Stimulated activated CD4-positive, alpha-beta T cell treated with anti-CD3 and anti-CD28 coated beads, TNF-alpha, amount 100 ng/mL, for 48 hours (primary cell): ENCODE results near the gene ADCY1.

Source experiments
- DNase-seq, 3 donors: peaks; one replicate each; pipeline ENCODE4 v3.0.0-alpha.2; 2020; ENCODE audit warnings: low read depth in 3 of 3

The ADCY1 gene

GRCh38 chr7:45625067-45625466 is 50.9 kb downstream of the ADCY1 start:
- no peak for DNase-seq

GRCh38 chr7:45625714-45626440 is 51.7 kb downstream of the ADCY1 start:
- DNase-seq = no peak

GRCh38 chr7:45626441-45627430 is 52.6 kb downstream of the ADCY1 start:
- no peak for DNase-seq

GRCh38 chr7:45627691-45628456 is 53.7 kb downstream of the ADCY1 start:
- DNase-seq = no peak

- DNase-seq = no peak
These were observed 57.4 kb downstream of the ADCY1 start for GRCh38 chr7:45631569-45631968.

GRCh38 chr7:45636733-45637132 is 62.6 kb downstream of the ADCY1 start:
- DNase-seq = no peak

GRCh38 chr7:45638916-45639315 is 64.7 kb downstream of the ADCY1 start:
- DNase-seq = no peak

- DNase-seq = no peak
These were observed 67.9 kb downstream of the ADCY1 start for GRCh38 chr7:45642044-45642443.

- DNase-seq = no peak
These were observed 69.5 kb downstream of the ADCY1 start for GRCh38 chr7:45643630-45644029.

GRCh38 chr7:45644237-45644636 is 70.1 kb downstream of the ADCY1 start:
- no peak for DNase-seq

GRCh38 chr7:45645141-45645969 is 71.2 kb downstream of the ADCY1 start:
- DNase-seq = no peak

- DNase-seq = no peak
These were observed 72.1 kb downstream of the ADCY1 start for GRCh38 chr7:45646207-45646821.

- no peak for DNase-seq
These were observed 73.0 kb downstream of the ADCY1 start for GRCh38 chr7:45646996-45647825.

GRCh38 chr7:45647967-45648670 is 74.0 kb downstream of the ADCY1 start:
- no peak for DNase-seq

GRCh38 chr7:45648671-45648995 is 74.5 kb downstream of the ADCY1 start:
- DNase-seq = no peak

GRCh38 chr7:45649560-45650346 is 75.6 kb downstream of the ADCY1 start:
- no peak for DNase-seq

GRCh38 chr7:45650404-45651394 is 76.5 kb downstream of the ADCY1 start:
- DNase-seq = no peak
